ENCODE results near the gene PRG3. TPM values are rescaled to one million over a fixed set of nuclear protein-coding genes. Genes with fewer than 3 reads are reported as not detected.
A peak's percentile ranks its signal among the peaks of the same experiment; 100 is the strongest.

Gene PRG3
- polyA plus RNA-seq, 3 donors: not detected

- Mint-ChIP-seq H3K4me3 (no peak overlapping the region), H3K4me1 (peaks cover 7% of the 10 kb centered on the region), H3K36me3 (no peaks in the 10 kb centered on the region), H3K27ac (no peak overlapping the region), H3K9me3 (no peaks in the 10 kb centered on the region), H3K27me3 (ENCODE audit: low read depth in 3 of 3) (peaks cover 5 to 7% (median 6%) of the 10 kb centered on the region in 3 donors)
- Histone ChIP-seq H3K9ac (ENCODE audit: insufficient read depth, low read length, poor library complexity, severe bottlenecking) (no peak overlapping the region), H3K27me3 (ENCODE audit: control insufficient read depth in 2 of 2, insufficient read depth in 2 of 2, low read length in 2 of 2) (no peaks in the 10 kb centered on the region), H3K79me2 (ENCODE audit: insufficient read depth, low read length) (no peaks in the 10 kb centered on the region), H4K20me1 (ENCODE audit: insufficient read depth, low read length) (no peaks in the 10 kb centered on the region), H3K4me3 (replicated peaks in 1 of 3; ENCODE audit: low read depth in 2 of 3, low read length in 3 of 3) (no peak overlapping the region), H3K4me1 (ENCODE audit: control insufficient read depth in 1 of 2, insufficient read depth in 2 of 2, low read length in 2 of 2) (peaks cover 4 to 5% of the 10 kb centered on the region in 2 donors), H3K4me2 (replicated peaks; ENCODE audit: extremely low read depth, low read length, poor library complexity, severe bottlenecking) (no peak overlapping the region), H3K36me3 (replicated peaks in 1 of 2; ENCODE audit: control insufficient read depth in 1 of 2, insufficient read depth in 2 of 2, low read length in 2 of 2) (no peaks in the 10 kb centered on the region), H3K27ac (ENCODE audit: low read depth in 1 of 2, low read length in 2 of 2) (no peak overlapping the region), H2AFZ (ENCODE audit: insufficient read depth, low read depth, low read length, poor library complexity, severe bottlenecking) (no peak overlapping the region), H3K9me3 (replicated peaks in 1 of 2; ENCODE audit: control insufficient read depth in 1 of 2, insufficient read depth in 1 of 2, low read length in 2 of 2) (no peaks in the 10 kb centered on the region)
- no peak for TF ChIP-seq CTCF (IDR thresholded peaks at IDR 0.05)
- intact Hi-C loops (cut with micrococcal nuclease): no loop called here
- no peak for DNase-seq
- WGBS (ENCODE audit: insufficient coverage): no CpG with 5 or more reads among the region's 3 CpGs
These were observed 7.8 kb downstream of the PRG3 start for GRCh38 chr11:57373146-57373545.

- intact Hi-C loops (cut with micrococcal nuclease): no loop called here
- peaks cover 8% of the 10 kb centered on the region for H3K4me1 Mint-ChIP-seq
- no peaks in the 10 kb centered on the region for H3K36me3 Mint-ChIP-seq
- Histone ChIP-seq H3K9ac (ENCODE audit: insufficient read depth, low read length, poor library complexity, severe bottlenecking) (no peak overlapping the region), H3K4me1 (ENCODE audit: control insufficient read depth in 1 of 2, insufficient read depth in 2 of 2, low read length in 2 of 2) (peaks cover 7 to 8% of the 10 kb centered on the region in 2 donors), H4K20me1 (ENCODE audit: insufficient read depth, low read length) (no peaks in the 10 kb centered on the region), H3K79me2 (ENCODE audit: insufficient read depth, low read length) (no peaks in the 10 kb centered on the region), H3K4me3 (replicated peaks in 1 of 3; ENCODE audit: low read depth in 2 of 3, low read length in 3 of 3) (no peak overlapping the region), H3K9me3 (replicated peaks in 1 of 2; ENCODE audit: control insufficient read depth in 1 of 2, insufficient read depth in 1 of 2, low read length in 2 of 2) (no peaks in the 10 kb centered on the region), H2AFZ (ENCODE audit: insufficient read depth, low read depth, low read length, poor library complexity, severe bottlenecking) (no peak overlapping the region), H3K27me3 (ENCODE audit: control insufficient read depth in 2 of 2, insufficient read depth in 2 of 2, low read length in 2 of 2) (no peaks in the 10 kb centered on the region), H3K36me3 (replicated peaks in 1 of 2; ENCODE audit: control insufficient read depth in 1 of 2, insufficient read depth in 2 of 2, low read length in 2 of 2) (no peaks in the 10 kb centered on the region), H3K27ac (ENCODE audit: low read depth in 1 of 2, low read length in 2 of 2) (no peak overlapping the region), H3K4me2 (replicated peaks; ENCODE audit: extremely low read depth, low read length, poor library complexity, severe bottlenecking) (no peak overlapping the region)
- peak overlapping the region in 1 of 7 donors; percentile 5 for H3K27ac Mint-ChIP-seq
- peaks cover 0 to 3% (median 0%) of the 10 kb centered on the region in 7 donors for H3K9me3 Mint-ChIP-seq
- DNase-seq: no peak
- TF ChIP-seq CTCF (IDR thresholded peaks at IDR 0.05): no peak
- peaks cover 2 to 3% (median 2%) of the 10 kb centered on the region in 3 donors for H3K27me3 Mint-ChIP-seq (ENCODE audit: low read depth in 3 of 3)
- no peak overlapping the region for H3K4me3 Mint-ChIP-seq
These were observed 10.0 kb downstream of the PRG3 start for GRCh38 chr11:57370941-57371340.

Data from CD14-positive monocyte (primary cell).